HAP-1 (cell line): ENCODE results near the gene SORL1.
"Not testable (repeated sequence)": the region's sequence is repeated elsewhere in the genome, so short reads cannot be mapped to it uniquely, and the experiment has no call there.

ENCODE experiments used
- DNase-seq, 2 experiments: peaks; one replicate each; pipeline ENCODE4 v3.0.0-alpha.2; 2016 to 2020; ENCODE audit warnings: low spot score in 2 of 2
- H3K27me3 ChIP-seq: fragments of 250-450 bp; sonication (Bioruptor Pico); 2 replicates; pipeline ENCODE4 v1.5.1; 2020; ENCODE audit warnings: low read depth, mild to moderate bottlenecking, moderate library complexity
- H3K36me3 ChIP-seq: fragments of 250-450 bp; sonication (Bioruptor Pico); replicated peaks from 2 replicates; pipeline ENCODE4 v1.5.1; 2020; ENCODE audit warnings: mild to moderate bottlenecking
- H3K4me1 ChIP-seq: fragments of 250-450 bp; sonication (Bioruptor Pico); 2 replicates; pipeline ENCODE4 v1.5.1; 2020; ENCODE audit warnings: mild to moderate bottlenecking
- H3K4me3 ChIP-seq: fragments of 250-450 bp; sonication (Bioruptor Pico); 2 replicates; pipeline ENCODE4 v1.5.1; 2020; ENCODE audit warnings: mild to moderate bottlenecking, moderate library complexity
- H3K9me3 ChIP-seq: fragments of 250-450 bp; sonication (Bioruptor Pico); 2 replicates; pipeline ENCODE4 v1.5.1; 2020; ENCODE audit warnings: mild to moderate bottlenecking, moderate library complexity
- in situ Hi-C: fragments of 300-500 bp; cut with MboI; formaldehyde crosslinking; loops from 3 replicates; pipeline ENCODE4 v1.14.3; 2020; ENCODE audit warnings: low sequenced_read_pairs, inconsistent platforms, mixed read lengths

Gene SORL1

GRCh38 chr11:121481484-121482230 is 29.5 kb downstream of the SORL1 start:
- H3K4me1 ChIP-seq, H3K9me3 ChIP-seq, H3K27me3 ChIP-seq, in situ Hi-C loops, H3K36me3 ChIP-seq, DNase-seq, H3K4me3 ChIP-seq: not testable (repeated sequence)

GRCh38 chr11:121482231-121483129 is 30.4 kb downstream of the SORL1 start:
- H3K36me3 ChIP-seq: no peaks in the 10 kb centered on the region
- in situ Hi-C loops: no loop called here
- DNase-seq: no peak
- no peaks in the 10 kb centered on the region for H3K4me1 ChIP-seq
- H3K4me3 ChIP-seq: no peak overlapping the region
- H3K27me3 ChIP-seq: no peaks in the 10 kb centered on the region
- H3K9me3 ChIP-seq: no peaks in the 10 kb centered on the region

- Histone ChIP-seq H3K4me1 (no peaks in the 10 kb centered on the region), H3K4me3 (no peak overlapping the region), H3K27me3 (no peaks in the 10 kb centered on the region), H3K9me3 (no peaks in the 10 kb centered on the region), H3K36me3 (no peaks in the 10 kb centered on the region)
- in situ Hi-C loops: no loop called here
- no peak for DNase-seq
These were observed 31.8 kb downstream of the SORL1 start for GRCh38 chr11:121483805-121484480.

- no peaks in the 10 kb centered on the region for H3K9me3 ChIP-seq
- H3K27me3 ChIP-seq: no peaks in the 10 kb centered on the region
- no peaks in the 10 kb centered on the region for H3K4me1 ChIP-seq
- in situ Hi-C loops: no loop called here
- no peak for DNase-seq
- no peaks in the 10 kb centered on the region for H3K36me3 ChIP-seq
- H3K4me3 ChIP-seq: no peak overlapping the region
These were observed 33.1 kb downstream of the SORL1 start for GRCh38 chr11:121485216-121485615.

GRCh38 chr11:121486054-121486453 is 33.9 kb downstream of the SORL1 start:
- no peaks in the 10 kb centered on the region for H3K4me1 ChIP-seq
- no peaks in the 10 kb centered on the region for H3K9me3 ChIP-seq
- no peaks in the 10 kb centered on the region for H3K27me3 ChIP-seq
- no peak overlapping the region for H3K4me3 ChIP-seq
- DNase-seq: no peak
- in situ Hi-C loops: no loop called here
- no peaks in the 10 kb centered on the region for H3K36me3 ChIP-seq

GRCh38 chr11:121487191-121487590 is 35.1 kb downstream of the SORL1 start:
- H3K4me3 ChIP-seq: no peak overlapping the region
- no peaks in the 10 kb centered on the region for H3K36me3 ChIP-seq
- DNase-seq: no peak
- no peaks in the 10 kb centered on the region for H3K27me3 ChIP-seq
- H3K9me3 ChIP-seq: no peaks in the 10 kb centered on the region
- H3K4me1 ChIP-seq: no peaks in the 10 kb centered on the region
- in situ Hi-C loops: no loop called here

DNA sequence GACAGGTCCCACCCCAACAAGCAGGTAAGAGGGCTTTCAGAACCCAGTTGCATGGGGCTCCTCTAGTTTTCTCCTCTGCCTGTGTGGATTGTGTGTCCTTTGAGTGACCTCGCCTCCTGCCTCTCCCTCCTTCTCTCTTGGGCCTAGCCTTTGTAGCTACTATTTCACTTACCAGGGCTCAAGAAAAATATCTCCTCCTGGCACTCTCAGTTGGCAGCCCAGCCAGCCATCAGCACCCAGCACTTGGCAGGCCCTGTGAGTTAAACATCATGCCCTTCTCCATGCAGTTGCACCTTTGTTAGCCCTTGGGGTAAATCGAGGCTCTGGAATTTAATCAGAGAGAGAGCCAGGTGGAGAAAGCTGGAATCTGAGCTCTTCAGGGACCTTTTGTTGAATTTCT is 36.1 kb downstream of the SORL1 start:
- Histone ChIP-seq H3K36me3 (no peaks in the 10 kb centered on the region), H3K4me1 (no peaks in the 10 kb centered on the region), H3K9me3 (no peaks in the 10 kb centered on the region), H3K27me3 (no peaks in the 10 kb centered on the region), H3K4me3 (no peak overlapping the region)
- DNase-seq: no peak
- in situ Hi-C loops: no loop called here

- H3K4me3 ChIP-seq: no peak overlapping the region
- in situ Hi-C loops: no loop called here
- H3K27me3 ChIP-seq: no peaks in the 10 kb centered on the region
- H3K4me1 ChIP-seq: no peaks in the 10 kb centered on the region
- no peaks in the 10 kb centered on the region for H3K36me3 ChIP-seq
- no peaks in the 10 kb centered on the region for H3K9me3 ChIP-seq
- DNase-seq: no peak
These were observed 36.5 kb downstream of the SORL1 start for GRCh38 chr11:121488641-121489040.

- DNase-seq: no peak
- Histone ChIP-seq H3K9me3 (no peaks in the 10 kb centered on the region), H3K36me3 (no peaks in the 10 kb centered on the region), H3K4me1 (no peaks in the 10 kb centered on the region), H3K27me3 (no peaks in the 10 kb centered on the region), H3K4me3 (no peak overlapping the region)
- in situ Hi-C loops: no loop called here
These were observed 37.7 kb downstream of the SORL1 start for GRCh38 chr11:121489823-121490222.

DNA sequence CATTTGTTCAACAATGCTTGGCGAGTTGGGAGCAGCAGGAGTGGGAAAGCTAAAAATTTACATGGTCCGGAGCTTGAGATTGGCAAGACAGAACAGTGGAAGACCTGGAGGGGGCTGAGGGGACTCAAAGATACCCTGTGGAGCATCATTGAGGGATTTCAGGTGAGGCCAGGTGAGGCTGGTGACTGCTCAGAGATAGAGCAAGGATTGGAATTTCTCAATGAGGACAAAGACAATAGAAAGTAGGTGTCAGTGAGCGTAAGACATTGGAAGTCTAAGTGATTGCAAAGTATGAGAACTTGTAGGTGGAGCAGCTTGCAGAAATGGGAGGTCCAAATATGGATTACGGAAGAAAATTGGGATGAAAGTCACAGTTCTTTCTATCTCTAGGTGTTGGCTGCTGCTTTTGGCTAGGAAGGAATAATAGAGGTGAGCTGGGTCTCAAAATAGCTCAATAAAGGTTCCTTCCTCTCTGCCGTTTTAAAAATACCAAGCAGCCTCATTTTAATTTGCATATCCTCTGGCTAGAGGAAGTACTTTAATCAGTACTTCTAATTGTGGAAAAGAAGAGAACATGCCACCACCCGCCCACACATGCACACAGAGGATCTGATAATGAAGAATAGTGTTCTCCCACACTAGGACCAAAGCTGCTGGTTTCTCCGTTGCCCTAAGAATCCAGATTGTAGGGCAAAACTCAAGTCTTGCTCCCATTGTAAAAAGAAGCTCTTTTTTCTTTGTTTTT is 42.4 kb downstream of the SORL1 start:
- peaks cover 13% of the 10 kb centered on the region for H3K4me1 ChIP-seq
- no peak overlapping the region for H3K4me3 ChIP-seq
- in situ Hi-C loops: no loop called here
- no peaks in the 10 kb centered on the region for H3K9me3 ChIP-seq
- DNase-seq: no peak
- H3K36me3 ChIP-seq: no peaks in the 10 kb centered on the region
- no peaks in the 10 kb centered on the region for H3K27me3 ChIP-seq

DNA sequence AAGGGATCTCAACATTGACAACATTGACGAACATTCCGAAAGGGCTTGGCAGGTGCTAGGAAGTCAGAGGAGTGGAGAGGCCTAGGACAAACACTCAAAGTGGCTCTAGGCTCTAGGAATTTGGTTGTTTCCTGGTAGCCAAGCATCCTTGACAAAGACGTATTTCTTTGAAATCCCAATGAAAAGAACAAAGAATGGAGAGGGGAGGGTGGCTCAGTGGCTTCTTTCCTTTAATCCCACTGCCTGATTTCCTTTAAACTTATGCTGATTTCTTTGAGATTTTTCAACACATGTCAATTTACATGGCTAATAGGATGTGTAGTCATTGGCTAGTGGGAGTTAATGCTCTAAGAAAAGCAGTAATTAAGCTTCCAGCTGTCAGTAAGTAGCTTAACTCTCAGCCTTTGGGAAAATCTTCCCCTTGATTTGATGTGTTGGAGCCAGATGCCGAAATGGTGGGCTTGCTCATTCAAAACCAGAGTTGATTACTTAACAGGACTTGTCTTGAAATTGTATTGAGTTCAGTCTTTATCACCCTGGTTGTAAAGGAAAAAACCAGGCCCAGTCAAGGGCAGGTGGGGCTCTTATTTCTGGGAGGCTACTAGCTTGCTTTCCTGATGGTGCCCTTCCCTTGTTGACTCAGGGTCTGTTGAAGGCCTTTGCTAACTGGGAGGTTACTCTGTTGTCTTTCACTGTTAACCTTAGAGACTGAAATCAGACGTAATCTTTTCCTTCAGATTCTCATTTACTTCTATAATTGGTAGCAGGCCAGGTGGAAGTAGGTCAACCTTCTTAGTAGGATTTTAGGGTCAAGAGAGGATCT is 45.3 kb downstream of the SORL1 start:
- H3K4me3 ChIP-seq: no peak overlapping the region
- no peaks in the 10 kb centered on the region for H3K27me3 ChIP-seq
- H3K9me3 ChIP-seq: no peaks in the 10 kb centered on the region
- H3K4me1 ChIP-seq: peaks cover 13% of the 10 kb centered on the region
- in situ Hi-C loops: no loop called here
- peak; percentile 55 to 86 for DNase-seq
- no peaks in the 10 kb centered on the region for H3K36me3 ChIP-seq

DNA sequence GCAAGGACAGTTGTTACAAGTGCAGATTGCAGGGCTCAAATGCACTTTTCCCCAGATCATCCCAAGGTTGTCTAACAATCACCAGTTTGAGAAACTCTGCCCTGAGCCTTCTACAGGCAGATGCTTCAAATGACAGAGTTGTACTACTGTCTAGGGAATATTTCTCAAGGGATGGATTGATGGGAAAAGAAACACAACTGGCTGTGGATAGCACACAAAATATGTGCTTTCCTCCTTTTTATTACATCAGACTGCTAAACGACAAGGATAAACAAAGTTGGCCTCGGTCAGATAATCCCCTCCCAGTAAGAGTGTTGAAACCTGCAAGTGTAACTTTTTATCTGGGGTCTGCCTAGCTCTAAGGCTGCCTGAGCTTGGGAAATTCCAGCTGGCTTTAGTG is 47.3 kb downstream of the SORL1 start:
- H3K4me1 ChIP-seq: peaks cover 13% of the 10 kb centered on the region
- no peaks in the 10 kb centered on the region for H3K9me3 ChIP-seq
- no peaks in the 10 kb centered on the region for H3K27me3 ChIP-seq
- in situ Hi-C loops: no loop called here
- no peaks in the 10 kb centered on the region for H3K36me3 ChIP-seq
- H3K4me3 ChIP-seq: no peak overlapping the region
- no peak for DNase-seq

GRCh38 chr11:121500275-121500674 is 48.2 kb downstream of the SORL1 start:
- H3K36me3 ChIP-seq: no peaks in the 10 kb centered on the region
- in situ Hi-C loops: no loop called here
- H3K4me3 ChIP-seq: no peak overlapping the region
- DNase-seq: no peak
- no peaks in the 10 kb centered on the region for H3K27me3 ChIP-seq
- H3K4me1 ChIP-seq: peaks cover 13% of the 10 kb centered on the region
- no peaks in the 10 kb centered on the region for H3K9me3 ChIP-seq
